Measurements from ENCODE around the gene POLE. TPM values are rescaled to one million over a fixed set of nuclear protein-coding genes. Genes with fewer than 3 reads are reported as not detected.

POLE gene
- total and polyA plus RNA-seq, 2 donors (not counting 1 experiment from before 2014, with no cell fraction given): 6.2 to 9.6 TPM

GRCh38 chr12:132576701-132577100 is 110.4 kb downstream of the POLE start:
- no peak for DNase-seq (ENCODE audit: low read depth in 2 of 2)
- Histone ChIP-seq H3K27ac (ENCODE audit: insufficient read depth, low read length) (no peak overlapping the region), H4K20me1 (ENCODE audit: control insufficient read depth, extremely low read depth, insufficient read depth, low read length) (no peaks in the 10 kb centered on the region), H2AFZ (ENCODE audit: low read length) (no peak overlapping the region), H3K27me3 (ENCODE audit: control insufficient read depth, insufficient read depth, low read length) (no peaks in the 10 kb centered on the region), H3K4me1 (ENCODE audit: control insufficient read depth, extremely low read depth, insufficient read depth, low read length) (no peaks in the 10 kb centered on the region), H3K4me3 (replicated peaks in 1 of 4; ENCODE audit: control extremely low read depth in 1 of 4, insufficient read depth in 1 of 4, low read depth in 3 of 4, low read length in 4 of 4) (no peak overlapping the region), H3K4me2 (ENCODE audit: extremely low read depth, insufficient read depth, low read length) (no peak overlapping the region), H3K9ac (ENCODE audit: insufficient read depth, low read length) (no peak overlapping the region), H3K36me3 (ENCODE audit: control insufficient read depth, insufficient read depth, low read length) (peaks cover 6% of the 10 kb centered on the region), H3K79me2 (ENCODE audit: control insufficient read depth, insufficient read depth, low read length) (no peaks in the 10 kb centered on the region), H3K9me3 (ENCODE audit: control insufficient read depth, insufficient read depth, low read depth, low read length) (no peaks in the 10 kb centered on the region)
- TF ChIP-seq, protein P1, sequence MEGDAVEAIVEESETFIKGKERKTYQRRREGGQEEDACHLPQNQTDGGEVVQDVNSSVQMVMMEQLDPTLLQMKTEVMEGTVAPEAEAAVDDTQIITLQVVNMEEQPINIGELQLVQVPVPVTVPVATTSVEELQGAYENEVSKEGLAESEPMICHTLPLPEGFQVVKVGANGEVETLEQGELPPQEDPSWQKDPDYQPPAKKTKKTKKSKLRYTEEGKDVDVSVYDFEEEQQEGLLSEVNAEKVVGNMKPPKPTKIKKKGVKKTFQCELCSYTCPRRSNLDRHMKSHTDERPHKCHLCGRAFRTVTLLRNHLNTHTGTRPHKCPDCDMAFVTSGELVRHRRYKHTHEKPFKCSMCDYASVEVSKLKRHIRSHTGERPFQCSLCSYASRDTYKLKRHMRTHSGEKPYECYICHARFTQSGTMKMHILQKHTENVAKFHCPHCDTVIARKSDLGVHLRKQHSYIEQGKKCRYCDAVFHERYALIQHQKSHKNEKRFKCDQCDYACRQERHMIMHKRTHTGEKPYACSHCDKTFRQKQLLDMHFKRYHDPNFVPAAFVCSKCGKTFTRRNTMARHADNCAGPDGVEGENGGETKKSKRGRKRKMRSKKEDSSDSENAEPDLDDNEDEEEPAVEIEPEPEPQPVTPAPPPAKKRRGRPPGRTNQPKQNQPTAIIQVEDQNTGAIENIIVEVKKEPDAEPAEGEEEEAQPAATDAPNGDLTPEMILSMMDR (conservative IDR thresholded peaks at IDR 0.05 in 1 of 2, IDR thresholded peaks at IDR 0.05 in 1 of 2; ENCODE audit: low read depth in 1 of 2, low read length in 2 of 2): no peak
- no peak for TF ChIP-seq EZH2 (IDR thresholded peaks at IDR 0.05; ENCODE audit: low read length, missing control alignments)

- no peaks in the 10 kb centered on the region for H3K79me2 ChIP-seq (ENCODE audit: control insufficient read depth, insufficient read depth, low read length)
- H3K36me3 ChIP-seq (ENCODE audit: control insufficient read depth, insufficient read depth, low read length): peaks cover 6% of the 10 kb centered on the region
- no peak overlapping the region for H3K27ac ChIP-seq (ENCODE audit: insufficient read depth, low read length)
- H3K4me1 ChIP-seq (ENCODE audit: control insufficient read depth, extremely low read depth, insufficient read depth, low read length): no peaks in the 10 kb centered on the region
- H3K27me3 ChIP-seq (ENCODE audit: control insufficient read depth, insufficient read depth, low read length): no peaks in the 10 kb centered on the region
- H3K4me2 ChIP-seq (ENCODE audit: extremely low read depth, insufficient read depth, low read length): no peak overlapping the region
- TF ChIP-seq EZH2 (IDR thresholded peaks at IDR 0.05; ENCODE audit: low read length, missing control alignments): no peak
- TF ChIP-seq, protein P1 (conservative IDR thresholded peaks at IDR 0.05 in 1 of 2, IDR thresholded peaks at IDR 0.05 in 1 of 2; ENCODE audit: low read depth in 1 of 2, low read length in 2 of 2): no peak
- DNase-seq (ENCODE audit: low read depth in 2 of 2): no peak
- H3K9ac ChIP-seq (ENCODE audit: insufficient read depth, low read length): no peak overlapping the region
- no peaks in the 10 kb centered on the region for H3K9me3 ChIP-seq (ENCODE audit: control insufficient read depth, insufficient read depth, low read depth, low read length)
- H2AFZ ChIP-seq (ENCODE audit: low read length): no peak overlapping the region
- H4K20me1 ChIP-seq (ENCODE audit: control insufficient read depth, extremely low read depth, insufficient read depth, low read length): no peaks in the 10 kb centered on the region
- no peak overlapping the region for H3K4me3 ChIP-seq (replicated peaks in 1 of 4; ENCODE audit: control extremely low read depth in 1 of 4, insufficient read depth in 1 of 4, low read depth in 3 of 4, low read length in 4 of 4)
Observed at GRCh38 chr12:132575661-132576060, 111.5 kb downstream of the POLE start.

GRCh38 chr12:132574271-132574996 is 112.7 kb downstream of the POLE start:
- H3K79me2 ChIP-seq (ENCODE audit: control insufficient read depth, insufficient read depth, low read length): no peaks in the 10 kb centered on the region
- peaks cover 6% of the 10 kb centered on the region for H3K36me3 ChIP-seq (ENCODE audit: control insufficient read depth, insufficient read depth, low read length)
- no peak overlapping the region for H3K9ac ChIP-seq (ENCODE audit: insufficient read depth, low read length)
- H3K4me2 ChIP-seq (ENCODE audit: extremely low read depth, insufficient read depth, low read length): no peak overlapping the region
- H3K4me1 ChIP-seq (ENCODE audit: control insufficient read depth, extremely low read depth, insufficient read depth, low read length): no peaks in the 10 kb centered on the region
- H3K27ac ChIP-seq (ENCODE audit: insufficient read depth, low read length): no peak overlapping the region
- H3K4me3 ChIP-seq (replicated peaks in 1 of 4; ENCODE audit: control extremely low read depth in 1 of 4, insufficient read depth in 1 of 4, low read depth in 3 of 4, low read length in 4 of 4): no peak overlapping the region
- no peak overlapping the region for H2AFZ ChIP-seq (ENCODE audit: low read length)
- no peaks in the 10 kb centered on the region for H3K27me3 ChIP-seq (ENCODE audit: control insufficient read depth, insufficient read depth, low read length)
- no peak for TF ChIP-seq EZH2 (IDR thresholded peaks at IDR 0.05; ENCODE audit: low read length, missing control alignments)
- TF ChIP-seq, protein P1 (conservative IDR thresholded peaks at IDR 0.05 in 1 of 2, IDR thresholded peaks at IDR 0.05 in 1 of 2; ENCODE audit: low read depth in 1 of 2, low read length in 2 of 2): no peak
- no peaks in the 10 kb centered on the region for H4K20me1 ChIP-seq (ENCODE audit: control insufficient read depth, extremely low read depth, insufficient read depth, low read length)
- no peak for DNase-seq (ENCODE audit: low read depth in 2 of 2)
- H3K9me3 ChIP-seq (ENCODE audit: control insufficient read depth, insufficient read depth, low read depth, low read length): no peaks in the 10 kb centered on the region

Other genes with a start within 250 kb of the POLE start
- 1.8 and 2.1 TPM in 2 replicates for gene FBRSL1, start 197.2 kb downstream of the POLE start, total RNA-seq
- gene FBRSL1, start 197.2 kb downstream of the POLE start, polyA plus RNA-seq: 1.4 and 2.3 TPM in 2 replicates
- gene LRCOL1, start 76.8 kb downstream of the POLE start, total RNA-seq: 0.17 TPM in 1 of 2 replicates, not detected in the other
- gene LRCOL1, start 76.8 kb downstream of the POLE start, polyA plus RNA-seq: 0.15 TPM in 1 of 2 replicates, not detected in the other
- gene P2RX2, start 68.6 kb downstream of the POLE start, total RNA-seq: not detected in 2 replicates
- gene P2RX2, start 68.6 kb downstream of the POLE start, polyA plus RNA-seq: not detected in 2 replicates
- gene PXMP2, start 245 bp upstream of the POLE start, total RNA-seq: 10.6 and 11.3 TPM in 2 replicates
- gene PXMP2, start 245 bp upstream of the POLE start, polyA plus RNA-seq: 14.5 and 15.4 TPM in 2 replicates
- 27.1 and 27.7 TPM in 2 replicates for gene PGAM5, start 23.5 kb upstream of the POLE start, total RNA-seq
- gene PGAM5, start 23.5 kb upstream of the POLE start, polyA plus RNA-seq: 9.8 and 20.2 TPM in 2 replicates
- 45.5 and 55.8 TPM in 2 replicates for gene ANKLE2, start 74.5 kb upstream of the POLE start, total RNA-seq
- 54.5 and 55.9 TPM in 2 replicates for gene ANKLE2, start 74.5 kb upstream of the POLE start, polyA plus RNA-seq
- gene GOLGA3, start 141.5 kb upstream of the POLE start, total RNA-seq: 109 and 133 TPM in 2 replicates
- gene GOLGA3, start 141.5 kb upstream of the POLE start, polyA plus RNA-seq: 26.1 and 28.3 TPM in 2 replicates
- 21.6 and 28.2 TPM in 2 replicates for gene CHFR, start 200.3 kb upstream of the POLE start, total RNA-seq
- 19.1 and 24.3 TPM in 2 replicates for gene CHFR, start 200.3 kb upstream of the POLE start, polyA plus RNA-seq

All from fibroblast of lung (primary cell).